K562 (cell line): ENCODE data around the gene ELF1. TPM values are rescaled to one million over a fixed set of nuclear protein-coding genes. Genes with fewer than 3 reads are reported as not detected.
A peak's percentile ranks its signal among the peaks of the same experiment; 100 is the strongest.

Experiments
- ARID1B ChIP-seq: fragments of 450-650 bp; IDR thresholded peaks from 2 replicates; pipeline ENCODE4 v1.6.1; 2016; ENCODE audit warnings: antibody characterized with exemption, mild to moderate bottlenecking, inconsistent platforms
- ARNT ChIP-seq, 2 experiments: fragments of 450-650 bp; IDR thresholded peaks; 2 replicates each; pipeline ENCODE4 v1.6.1; 2016; ENCODE audit warnings: mild to moderate bottlenecking in 1 of 2
- CBFB ChIP-seq: sonication (generic); formaldehyde crosslinking; IDR thresholded peaks from 2 replicates; pipeline ENCODE4 v1.4.0; 2020; ENCODE audit warnings: mild to moderate bottlenecking, missing genetic modification reagents
- CEBPB ChIP-seq: fragments of 450-650 bp; IDR thresholded peaks from 2 replicates; pipeline ENCODE4 v1.6.1; 2016; ENCODE audit warnings: missing genetic modification characterization, missing compliant biosample characterization
- CHD1 ChIP-seq: fragments of 200-600 bp; sonication (generic); IDR thresholded peaks from one replicate; pipeline ENCODE4 v1.6.1; 2012; ENCODE audit warnings: mild to moderate bottlenecking, moderate library complexity, low read length, inconsistent platforms
- CTBP1 ChIP-seq: fragments of 450-650 bp; IDR thresholded peaks from 2 replicates; pipeline ENCODE4 v1.6.1; 2016; ENCODE audit warnings: borderline replicate concordance
- EP300 ChIP-seq: IDR thresholded peaks from 2 replicates; pipeline ENCODE4 v1.6.1; 2012; ENCODE audit warnings: low read length, improper control_type of control experiment
- FOXK2 ChIP-seq, 2 experiments: fragments of 450-650 bp; IDR thresholded peaks in 1 of 2; conservative IDR thresholded peaks in 1 of 2; 2 replicates each; pipeline ENCODE4 v1.6.1; 2016; ENCODE audit warnings: low read depth in 2 of 2, mild to moderate bottlenecking in 1 of 2
- GATA2 ChIP-seq: sonication (generic); formaldehyde crosslinking; IDR thresholded peaks from 2 replicates; pipeline ENCODE4 v1.4.0; 2020; ENCODE audit warnings: mild to moderate bottlenecking, missing genetic modification reagents
- HDAC6 ChIP-seq: IDR thresholded peaks from 2 replicates; pipeline ENCODE4 v1.6.1; 2012; ENCODE audit warnings: low read depth, mild to moderate bottlenecking, control low read depth, inconsistent platforms, low read length, moderate library complexity
- HNRNPK ChIP-seq: fragments of 200-400 bp; formaldehyde crosslinking; IDR thresholded peaks from one replicate; pipeline ENCODE4 v1.6.1; 2018; ENCODE audit warnings: mild to moderate bottlenecking, low read depth, low read length; ENCODE audit not compliant: poor library complexity, severe bottlenecking
- MTA3 ChIP-seq: fragments of 450-650 bp; formaldehyde crosslinking; IDR thresholded peaks from 2 replicates; pipeline ENCODE4 v1.6.1; 2017; ENCODE audit warnings: mild to moderate bottlenecking, borderline replicate concordance
- PML ChIP-seq: IDR thresholded peaks from 2 replicates; pipeline ENCODE4 v1.6.1; 2012; ENCODE audit warnings: low read length, inconsistent platforms
- RBFOX2 ChIP-seq: fragments of 200-400 bp; formaldehyde crosslinking; IDR thresholded peaks from 2 replicates; pipeline ENCODE4 v1.6.1; 2017; ENCODE audit warnings: low read depth, mild to moderate bottlenecking, low read length, moderate library complexity
- SRF ChIP-seq, 2 experiments: fragments of 250-450, 450-650 bp in 1 of 2; sonication (Bioruptor Pico) in 1 of 2; sonication (generic) in 1 of 2; formaldehyde crosslinking; IDR thresholded peaks; 2 replicates each; pipeline versions ENCODE4 v1.5.0 to v1.5.1; 2020 to 2022; ENCODE audit warnings: mild to moderate bottlenecking in 1 of 2, missing genetic modification reagents in 1 of 2
- TEAD1 ChIP-seq, 2 experiments: fragments of 450-650 bp in 1 of 2; sonication (generic) in 1 of 2; formaldehyde crosslinking; IDR thresholded peaks; 2 replicates each; pipeline versions ENCODE4 v1.4.0 to v1.8.0; 2020 to 2022; ENCODE audit warnings: mild to moderate bottlenecking in 2 of 2, missing genetic modification reagents in 1 of 2
- TEAD4 ChIP-seq, 2 experiments: sonication (generic) in 1 of 2; formaldehyde crosslinking in 1 of 2; IDR thresholded peaks; 2 replicates each; pipeline versions ENCODE4 v1.6.1 to v1.8.0; 2012 to 2022; ENCODE audit warnings: borderline replicate concordance in 1 of 2, inconsistent platforms in 1 of 2, low read length in 1 of 2, mild to moderate bottlenecking in 1 of 2, missing genetic modification reagents in 1 of 2
- TFE3 ChIP-seq: fragments of 450-650 bp; formaldehyde crosslinking; IDR thresholded peaks from 2 replicates; pipeline ENCODE4 v1.4.0; 2020; ENCODE audit warnings: mild to moderate bottlenecking, mixed read lengths
- ZNF197 ChIP-seq: fragments of 200-800 bp; sonication (Bioruptor generic); IDR thresholded peaks from 2 replicates; pipeline ENCODE4 v1.6.1; 2016; ENCODE audit warnings: low read depth, missing genetic modification characterization, missing compliant biosample characterization
- ZNF316 ChIP-seq: fragments of 450-650 bp; IDR thresholded peaks from 2 replicates; pipeline ENCODE4 v1.6.1; 2016
- polyA plus RNA-seq, 8 experiments: library from polyadenylated mRNA; depleted of rRNA in 4 of 8; stranded (reverse) in 5 of 8; unstranded in 3 of 8; fragments of >200 nt; fragmentation: Nextera tagmentation in 2 of 8; fragmentation: Illumina TruSeq in 1 of 8; extraction: Ambion mirVana in 2 of 8; extraction: Trizol in 1 of 8; gene quantifications; 2 replicates each; pipeline versions ENCODE4 v1.2.1 to v1.2.3, GENCODE V29; 2011 to 2014; ENCODE audit warnings: inconsistent platforms in 1 of 8, missing spikeins in 1 of 8
- total RNA-seq, 7 experiments: library from RNA; depleted of rRNA in 6 of 7; stranded (reverse); fragments of >200 nt in 6 of 7; fragmentation: Illumina TruSeq in 2 of 7; extraction: Trizol in 2 of 7; gene quantifications; 2 replicates each; pipeline versions ENCODE4 v1.2.1 to v1.2.3, GENCODE V29; 2011 to 2021; ENCODE audit warnings: low replicate concordance in 1 of 7
- TF ChIP-seq, protein P1 (sequence below), 3 experiments: IDR thresholded peaks in 2 of 3; conservative IDR thresholded peaks in 1 of 3; 2 replicates each; pipeline ENCODE4 v1.5.1; 2011 to 2012; ENCODE audit warnings: low read length in 3 of 3, mild to moderate bottlenecking in 3 of 3, control low read depth in 2 of 3, improper control_type of control experiment in 1 of 3, inconsistent platforms in 1 of 3, low read depth in 1 of 3, mixed read lengths in 1 of 3, moderate library complexity in 1 of 3; ENCODE audit not compliant: insufficient read depth in 2 of 3
- TF ChIP-seq, protein P2 (sequence below): fragments of 200-800 bp; sonication (Bioruptor generic); IDR thresholded peaks from 2 replicates; pipeline ENCODE4 v1.6.1; 2017; ENCODE audit warnings: missing genetic modification characterization, missing compliant biosample characterization

ELF1 gene
- total and polyA plus RNA-seq, 9 of the 15 experiments (the other 6 are each of a cell fraction or from before 2014, with no cell fraction given): 24.7 to 54.4 (median 33.4) TPM

DNA sequence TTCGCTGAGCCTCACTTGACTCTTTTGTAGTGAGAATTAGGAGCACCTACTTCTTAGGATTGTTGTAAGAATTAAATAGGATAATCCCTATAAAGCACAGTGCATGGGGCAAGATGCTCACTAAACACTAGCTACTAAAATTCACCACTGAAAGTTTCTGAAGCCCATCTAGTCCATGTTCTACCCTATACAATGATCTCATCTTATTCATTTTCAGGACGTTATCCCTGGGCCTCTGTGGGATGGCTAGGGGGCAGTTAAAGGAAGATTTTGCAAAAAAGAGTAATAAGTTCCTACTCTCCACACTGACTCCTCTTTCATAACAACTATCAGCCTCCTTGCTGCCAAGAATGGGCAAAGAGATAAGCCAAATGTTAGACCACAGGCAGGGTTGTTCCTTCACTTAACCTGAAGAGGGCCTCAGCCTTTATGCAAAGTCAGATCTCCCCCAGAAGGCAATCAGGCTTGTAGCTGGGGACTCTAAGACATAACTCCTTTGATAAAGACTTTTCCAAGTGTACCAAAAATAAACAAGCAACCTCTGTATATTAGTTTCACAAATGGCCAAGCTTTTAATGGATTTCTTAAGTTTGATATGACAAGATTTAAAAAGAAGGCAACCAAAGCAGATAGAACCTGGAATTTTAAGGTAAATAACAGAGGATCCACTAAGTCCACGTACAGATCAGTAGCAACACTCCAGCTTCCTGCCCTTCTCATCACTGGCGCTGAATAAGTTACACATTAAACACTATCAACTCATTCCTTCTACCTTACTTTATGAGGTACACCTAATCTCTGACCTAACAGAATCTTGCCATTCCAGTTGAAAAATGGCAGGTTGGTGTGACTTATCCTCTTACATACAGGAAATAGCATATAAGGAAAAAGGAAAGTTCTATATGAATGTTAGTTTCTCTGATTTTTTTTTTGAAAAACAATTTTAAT, 44.4 kb downstream of the ELF1 start (continued):
- TF ChIP-seq, protein P1, sequence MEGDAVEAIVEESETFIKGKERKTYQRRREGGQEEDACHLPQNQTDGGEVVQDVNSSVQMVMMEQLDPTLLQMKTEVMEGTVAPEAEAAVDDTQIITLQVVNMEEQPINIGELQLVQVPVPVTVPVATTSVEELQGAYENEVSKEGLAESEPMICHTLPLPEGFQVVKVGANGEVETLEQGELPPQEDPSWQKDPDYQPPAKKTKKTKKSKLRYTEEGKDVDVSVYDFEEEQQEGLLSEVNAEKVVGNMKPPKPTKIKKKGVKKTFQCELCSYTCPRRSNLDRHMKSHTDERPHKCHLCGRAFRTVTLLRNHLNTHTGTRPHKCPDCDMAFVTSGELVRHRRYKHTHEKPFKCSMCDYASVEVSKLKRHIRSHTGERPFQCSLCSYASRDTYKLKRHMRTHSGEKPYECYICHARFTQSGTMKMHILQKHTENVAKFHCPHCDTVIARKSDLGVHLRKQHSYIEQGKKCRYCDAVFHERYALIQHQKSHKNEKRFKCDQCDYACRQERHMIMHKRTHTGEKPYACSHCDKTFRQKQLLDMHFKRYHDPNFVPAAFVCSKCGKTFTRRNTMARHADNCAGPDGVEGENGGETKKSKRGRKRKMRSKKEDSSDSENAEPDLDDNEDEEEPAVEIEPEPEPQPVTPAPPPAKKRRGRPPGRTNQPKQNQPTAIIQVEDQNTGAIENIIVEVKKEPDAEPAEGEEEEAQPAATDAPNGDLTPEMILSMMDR (IDR thresholded peaks at IDR 0.05 in 2 of 3, conservative IDR thresholded peaks at IDR 0.05 in 1 of 3; ENCODE audit: insufficient read depth in 2 of 3, low read depth in 1 of 3, low read length in 3 of 3): peak; percentile 55 to 72 (median 71)
- TF ChIP-seq, protein P2, sequence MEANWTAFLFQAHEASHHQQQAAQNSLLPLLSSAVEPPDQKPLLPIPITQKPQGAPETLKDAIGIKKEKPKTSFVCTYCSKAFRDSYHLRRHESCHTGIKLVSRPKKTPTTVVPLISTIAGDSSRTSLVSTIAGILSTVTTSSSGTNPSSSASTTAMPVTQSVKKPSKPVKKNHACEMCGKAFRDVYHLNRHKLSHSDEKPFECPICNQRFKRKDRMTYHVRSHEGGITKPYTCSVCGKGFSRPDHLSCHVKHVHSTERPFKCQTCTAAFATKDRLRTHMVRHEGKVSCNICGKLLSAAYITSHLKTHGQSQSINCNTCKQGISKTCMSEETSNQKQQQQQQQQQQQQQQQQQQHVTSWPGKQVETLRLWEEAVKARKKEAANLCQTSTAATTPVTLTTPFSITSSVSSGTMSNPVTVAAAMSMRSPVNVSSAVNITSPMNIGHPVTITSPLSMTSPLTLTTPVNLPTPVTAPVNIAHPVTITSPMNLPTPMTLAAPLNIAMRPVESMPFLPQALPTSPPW (CRISPR knock-in tag): peak; percentile 38; the same call in 1 of the 2 replicates
- TF ChIP-seq ARNT (IDR thresholded peaks at IDR 0.05): 0 out of 4 replicates have a peak, but pooled peaks of 1 of the 2 experiments have one; percentile 37
- TF ChIP-seq TEAD1 (CRISPR knock-in tag; IDR thresholded peaks at IDR 0.05): no peak
- peak; percentile 37; the same call in 1 of the 2 replicates for TF ChIP-seq CTBP1
- TF ChIP-seq ZNF197 (CRISPR knock-in tag): no peak
- TF ChIP-seq GATA2 (CRISPR knock-in tag): 0 out of 2 replicates have a peak, but pooled peaks have one; percentile 22
- 0 out of 2 replicates have a peak, but pooled peaks have one; percentile 9 for TF ChIP-seq PML
- TF ChIP-seq TFE3 (CRISPR knock-in tag): no peak
- no peak for TF ChIP-seq CBFB (CRISPR knock-in tag)
- peak; percentile 43 for TF ChIP-seq ZNF316
- no peak for TF ChIP-seq HDAC6
- no peak for TF ChIP-seq CEBPB (tag)
- peak; percentile 71 for TF ChIP-seq TEAD4 (IDR thresholded peaks at IDR 0.05; ENCODE audit: low read length)
- TF ChIP-seq TEAD4 (CRISPR knock-in tag; IDR thresholded peaks at IDR 0.05; ENCODE audit: borderline replicate concordance): no peak
- TF ChIP-seq MTA3: 0 out of 2 replicates have a peak, but pooled peaks have one; percentile 23
- no peak for TF ChIP-seq RBFOX2
- TF ChIP-seq HNRNPK: no peak
- TF ChIP-seq EP300: peak; percentile 54; the same call in 1 of the 2 replicates
- TF ChIP-seq CHD1: no peak
- peak in 1 of 2 experiments; percentile 60; a peak in 1 of 4 replicates for TF ChIP-seq SRF (CRISPR knock-in tag; IDR thresholded peaks at IDR 0.05)
- peak in 1 of 2 experiments; percentile 29; a peak in 1 of 4 replicates for TF ChIP-seq FOXK2 (conservative IDR thresholded peaks at IDR 0.05 in 1 of 2, IDR thresholded peaks at IDR 0.05 in 1 of 2; ENCODE audit: low read depth in 2 of 2)
- peak; percentile 76 for TF ChIP-seq ARID1B
